Panc1 (cell line): ENCODE data around the gene LENG8.

ENCODE experiments used
- POLR2AphosphoS5 ChIP-seq: IDR thresholded peaks from 2 replicates; pipeline ENCODE4 v1.6.1; 2012; ENCODE audit warnings: mild to moderate bottlenecking, low read depth, low read length, moderate library complexity
- SIN3A ChIP-seq: IDR thresholded peaks from 2 replicates; pipeline ENCODE4 v1.6.1; 2012; ENCODE audit warnings: low read depth, mild to moderate bottlenecking, low read length, moderate library complexity, borderline replicate concordance; ENCODE audit not compliant: insufficient read depth
- TF ChIP-seq, protein P1 (sequence below): fragments of 450-650 bp; IDR thresholded peaks from 2 replicates; pipeline ENCODE4 v1.5.1; 2017; ENCODE audit warnings: mild to moderate bottlenecking
- TF ChIP-seq, protein P2 (sequence below), 2 experiments: IDR thresholded peaks; 2 replicates each; pipeline ENCODE4 v1.6.1; 2011 to 2012; ENCODE audit warnings: low read depth in 2 of 2, control low read depth in 1 of 2, low read length in 1 of 2, mild to moderate bottlenecking in 1 of 2, moderate library complexity in 1 of 2; ENCODE audit not compliant: insufficient read depth in 1 of 2

DNA sequence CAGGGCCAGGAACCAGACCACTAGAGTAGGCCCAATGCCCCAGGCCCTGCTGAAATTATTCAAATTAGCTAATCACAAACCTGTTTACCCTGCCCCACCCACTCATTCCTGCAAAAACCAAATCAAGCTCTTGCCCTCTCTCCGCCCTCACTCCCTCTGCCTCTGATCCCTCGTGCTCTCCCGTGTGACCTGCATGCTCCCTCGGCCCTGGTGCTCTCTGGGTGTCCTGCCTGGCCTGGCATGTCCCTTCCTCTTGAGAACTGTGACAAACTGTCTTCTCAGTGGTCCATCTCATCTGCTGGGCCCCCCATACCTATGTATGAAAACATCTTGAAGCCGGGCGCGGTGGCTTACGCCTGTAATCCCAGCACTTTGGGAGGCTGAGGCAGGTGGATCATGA lies 45.9 kb upstream of the LENG8 start:
- no peak for TF ChIP-seq POLR2AphosphoS5
- TF ChIP-seq, protein P1, sequence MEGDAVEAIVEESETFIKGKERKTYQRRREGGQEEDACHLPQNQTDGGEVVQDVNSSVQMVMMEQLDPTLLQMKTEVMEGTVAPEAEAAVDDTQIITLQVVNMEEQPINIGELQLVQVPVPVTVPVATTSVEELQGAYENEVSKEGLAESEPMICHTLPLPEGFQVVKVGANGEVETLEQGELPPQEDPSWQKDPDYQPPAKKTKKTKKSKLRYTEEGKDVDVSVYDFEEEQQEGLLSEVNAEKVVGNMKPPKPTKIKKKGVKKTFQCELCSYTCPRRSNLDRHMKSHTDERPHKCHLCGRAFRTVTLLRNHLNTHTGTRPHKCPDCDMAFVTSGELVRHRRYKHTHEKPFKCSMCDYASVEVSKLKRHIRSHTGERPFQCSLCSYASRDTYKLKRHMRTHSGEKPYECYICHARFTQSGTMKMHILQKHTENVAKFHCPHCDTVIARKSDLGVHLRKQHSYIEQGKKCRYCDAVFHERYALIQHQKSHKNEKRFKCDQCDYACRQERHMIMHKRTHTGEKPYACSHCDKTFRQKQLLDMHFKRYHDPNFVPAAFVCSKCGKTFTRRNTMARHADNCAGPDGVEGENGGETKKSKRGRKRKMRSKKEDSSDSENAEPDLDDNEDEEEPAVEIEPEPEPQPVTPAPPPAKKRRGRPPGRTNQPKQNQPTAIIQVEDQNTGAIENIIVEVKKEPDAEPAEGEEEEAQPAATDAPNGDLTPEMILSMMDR: no peak
- TF ChIP-seq, protein P2, sequence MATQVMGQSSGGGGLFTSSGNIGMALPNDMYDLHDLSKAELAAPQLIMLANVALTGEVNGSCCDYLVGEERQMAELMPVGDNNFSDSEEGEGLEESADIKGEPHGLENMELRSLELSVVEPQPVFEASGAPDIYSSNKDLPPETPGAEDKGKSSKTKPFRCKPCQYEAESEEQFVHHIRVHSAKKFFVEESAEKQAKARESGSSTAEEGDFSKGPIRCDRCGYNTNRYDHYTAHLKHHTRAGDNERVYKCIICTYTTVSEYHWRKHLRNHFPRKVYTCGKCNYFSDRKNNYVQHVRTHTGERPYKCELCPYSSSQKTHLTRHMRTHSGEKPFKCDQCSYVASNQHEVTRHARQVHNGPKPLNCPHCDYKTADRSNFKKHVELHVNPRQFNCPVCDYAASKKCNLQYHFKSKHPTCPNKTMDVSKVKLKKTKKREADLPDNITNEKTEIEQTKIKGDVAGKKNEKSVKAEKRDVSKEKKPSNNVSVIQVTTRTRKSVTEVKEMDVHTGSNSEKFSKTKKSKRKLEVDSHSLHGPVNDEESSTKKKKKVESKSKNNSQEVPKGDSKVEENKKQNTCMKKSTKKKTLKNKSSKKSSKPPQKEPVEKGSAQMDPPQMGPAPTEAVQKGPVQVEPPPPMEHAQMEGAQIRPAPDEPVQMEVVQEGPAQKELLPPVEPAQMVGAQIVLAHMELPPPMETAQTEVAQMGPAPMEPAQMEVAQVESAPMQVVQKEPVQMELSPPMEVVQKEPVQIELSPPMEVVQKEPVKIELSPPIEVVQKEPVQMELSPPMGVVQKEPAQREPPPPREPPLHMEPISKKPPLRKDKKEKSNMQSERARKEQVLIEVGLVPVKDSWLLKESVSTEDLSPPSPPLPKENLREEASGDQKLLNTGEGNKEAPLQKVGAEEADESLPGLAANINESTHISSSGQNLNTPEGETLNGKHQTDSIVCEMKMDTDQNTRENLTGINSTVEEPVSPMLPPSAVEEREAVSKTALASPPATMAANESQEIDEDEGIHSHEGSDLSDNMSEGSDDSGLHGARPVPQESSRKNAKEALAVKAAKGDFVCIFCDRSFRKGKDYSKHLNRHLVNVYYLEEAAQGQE (IDR thresholded peaks at IDR 0.05; ENCODE audit: insufficient read depth in 1 of 2, low read depth in 2 of 2, low read length in 1 of 2): no peak
- TF ChIP-seq SIN3A: no peak
